NCI-H82 treated with DMSO at 0.1 percent for 48 hours (cell line): ENCODE measurements around the gene KNDC1.
"Not testable (repeated sequence)": the region's sequence is repeated elsewhere in the genome, so short reads cannot be mapped to it uniquely, and the experiment has no call there.

Experiments used
- DNase-seq: peaks from one replicate; lab custom pipeline; 2025; ENCODE audit not compliant: unreplicated experiment; lab: John Stamatoyannopoulos, UW

The KNDC1 gene

GRCh38 chr10:133217800-133218589 lies 58.0 kb downstream of the KNDC1 start:
- DNase-seq, result no peak

- DNase-seq, result no peak
Observed at GRCh38 chr10:133218891-133219290, 58.9 kb downstream of the KNDC1 start.

- no peak for DNase-seq
Observed at GRCh38 chr10:133219782-133220181, 59.8 kb downstream of the KNDC1 start.

- no peak for DNase-seq
Observed at GRCh38 chr10:133221331-133221730, 61.3 kb downstream of the KNDC1 start.

- not testable (repeated sequence) for DNase-seq
Observed at GRCh38 chr10:133221756-133222155, 61.7 kb downstream of the KNDC1 start.

- no peak for DNase-seq
Observed at GRCh38 chr10:133224076-133224475, 64.1 kb downstream of the KNDC1 start.

- no peak for DNase-seq
Observed at GRCh38 chr10:133224756-133225372, 64.8 kb downstream of the KNDC1 start.

GRCh38 chr10:133225707-133226191 lies 65.7 kb downstream of the KNDC1 start:
- DNase-seq, result no peak

- DNase-seq, result no peak
Observed at GRCh38 chr10:133226251-133226808, 66.3 kb downstream of the KNDC1 start.

GRCh38 chr10:133227256-133227655 lies 67.2 kb downstream of the KNDC1 start:
- DNase-seq, result no peak

- no peak for DNase-seq
Observed at GRCh38 chr10:133229265-133230043, 69.4 kb downstream of the KNDC1 start.

- no peak for DNase-seq
Observed at GRCh38 chr10:133230044-133230361, 70.0 kb downstream of the KNDC1 start, which contains the start of gene UTF1. Gene UTF1, plus strand, starts transcription at chr10:133230217. Its CDS starts 72 bp downstream, at chr10:133230289.

- no peak for DNase-seq
Observed at GRCh38 chr10:133230387-133231195, 70.6 kb downstream of the KNDC1 start.

- no peak for DNase-seq
Observed at GRCh38 chr10:133231244-133231945, 71.4 kb downstream of the KNDC1 start.

GRCh38 chr10:133231946-133232574 lies 72.0 kb downstream of the KNDC1 start:
- DNase-seq, result no peak

- DNase-seq, result not testable (repeated sequence)
Observed at GRCh38 chr10:133234796-133235195, 74.8 kb downstream of the KNDC1 start.

GRCh38 chr10:133235265-133235855 lies 75.3 kb downstream of the KNDC1 start:
- no peak for DNase-seq

GRCh38 chr10:133235932-133236331 lies 75.9 kb downstream of the KNDC1 start:
- DNase-seq, result no peak
